Esophagus muscularis mucosa (tissue), 4 donors: ENCODE measurements around the gene DCN.

ENCODE experiments used
- EP300 ChIP-seq: sonication (generic); formaldehyde crosslinking; IDR thresholded peaks from one replicate; pipeline ENCODE4 v1.6.1; 2017; ENCODE audit warnings: antibody characterized with exemption
- POLR2A ChIP-seq: fragments of 450-650 bp; IDR thresholded peaks from one replicate; pipeline ENCODE4 v1.6.1; 2017; ENCODE audit warnings: antibody characterized with exemption, moderate library complexity, mild to moderate bottlenecking, low read depth
- TF ChIP-seq, protein P1 (sequence below), 3 experiments: fragments of 200-600 bp in 2 of 3; fragments of 450-650 bp in 1 of 3; sonication (generic) in 2 of 3; IDR thresholded peaks; one replicate each; pipeline ENCODE4 v1.5.1; 2017 to 2019; ENCODE audit warnings: antibody characterized with exemption in 3 of 3, mild to moderate bottlenecking in 2 of 3, moderate library complexity in 1 of 3

GRCh38 chr12:91126516-91126915 lies 56.1 kb downstream of the DCN start:
- TF ChIP-seq POLR2A (no peak), EP300 (no peak)
- TF ChIP-seq, protein P1, sequence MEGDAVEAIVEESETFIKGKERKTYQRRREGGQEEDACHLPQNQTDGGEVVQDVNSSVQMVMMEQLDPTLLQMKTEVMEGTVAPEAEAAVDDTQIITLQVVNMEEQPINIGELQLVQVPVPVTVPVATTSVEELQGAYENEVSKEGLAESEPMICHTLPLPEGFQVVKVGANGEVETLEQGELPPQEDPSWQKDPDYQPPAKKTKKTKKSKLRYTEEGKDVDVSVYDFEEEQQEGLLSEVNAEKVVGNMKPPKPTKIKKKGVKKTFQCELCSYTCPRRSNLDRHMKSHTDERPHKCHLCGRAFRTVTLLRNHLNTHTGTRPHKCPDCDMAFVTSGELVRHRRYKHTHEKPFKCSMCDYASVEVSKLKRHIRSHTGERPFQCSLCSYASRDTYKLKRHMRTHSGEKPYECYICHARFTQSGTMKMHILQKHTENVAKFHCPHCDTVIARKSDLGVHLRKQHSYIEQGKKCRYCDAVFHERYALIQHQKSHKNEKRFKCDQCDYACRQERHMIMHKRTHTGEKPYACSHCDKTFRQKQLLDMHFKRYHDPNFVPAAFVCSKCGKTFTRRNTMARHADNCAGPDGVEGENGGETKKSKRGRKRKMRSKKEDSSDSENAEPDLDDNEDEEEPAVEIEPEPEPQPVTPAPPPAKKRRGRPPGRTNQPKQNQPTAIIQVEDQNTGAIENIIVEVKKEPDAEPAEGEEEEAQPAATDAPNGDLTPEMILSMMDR (IDR thresholded peaks at IDR 0.05), result no peak
